ENCODE results near the gene PDE7B.

The PDE7B gene

GRCh38 chr6:136226674-136227377 lies 375.3 kb downstream of the PDE7B start:
- DNase-seq (ENCODE audit: low read depth, low spot score) = no peak

GRCh38 chr6:136228814-136229213 lies 377.3 kb downstream of the PDE7B start:
- DNase-seq (ENCODE audit: low read depth, low spot score) = no peak

DNA sequence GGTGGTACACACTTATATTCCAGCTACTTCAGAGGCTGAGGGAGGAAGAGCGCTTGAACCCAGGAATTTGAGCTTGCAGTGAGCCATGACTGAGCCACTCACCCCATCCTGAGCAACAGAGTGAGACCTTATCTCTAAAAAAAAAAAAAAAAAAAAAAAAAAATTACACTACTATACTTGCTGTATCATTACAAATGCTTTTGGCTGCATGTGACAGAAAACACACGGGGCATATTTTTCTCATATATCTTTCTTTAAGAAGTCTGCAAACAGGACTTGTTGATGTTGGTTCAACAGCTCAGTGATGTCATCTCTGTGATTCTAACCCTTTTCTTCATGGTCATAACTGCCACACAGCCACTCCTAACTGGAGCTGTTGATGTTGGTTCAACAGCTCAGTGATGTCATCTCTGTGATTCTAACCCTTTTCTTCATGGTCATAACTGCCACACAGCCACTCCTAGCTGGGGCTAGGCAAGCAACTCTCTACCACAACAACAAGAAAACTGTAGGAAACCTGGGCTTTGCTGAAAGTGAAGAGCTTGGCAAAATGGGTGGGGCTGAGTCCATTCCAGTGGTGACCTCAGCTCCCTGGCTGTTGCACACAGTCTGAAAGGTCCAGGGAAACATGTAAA lies 378.8 kb downstream of the PDE7B start:
- no peak for DNase-seq (ENCODE audit: low read depth, low spot score)

DNA sequence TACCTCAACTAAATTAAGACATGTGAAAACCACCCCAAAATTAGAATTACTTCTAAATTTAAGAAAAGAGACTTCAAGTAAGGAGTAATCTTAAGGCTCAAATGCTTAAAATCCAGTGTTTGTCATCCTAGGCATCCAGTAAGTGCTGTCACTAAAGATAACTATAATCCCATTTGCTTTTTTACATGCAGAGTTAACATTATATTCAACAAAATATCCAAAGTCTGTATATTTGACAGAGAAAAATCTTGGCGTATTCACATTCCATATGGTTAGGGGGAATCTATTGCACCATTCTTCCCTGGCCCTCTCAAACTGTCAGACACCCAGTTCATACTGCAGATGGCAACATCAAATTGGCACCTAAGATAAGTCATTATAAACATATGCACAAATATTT lies 381.2 kb downstream of the PDE7B start:
- DNase-seq (ENCODE audit: low read depth, low spot score) = no peak

DNA sequence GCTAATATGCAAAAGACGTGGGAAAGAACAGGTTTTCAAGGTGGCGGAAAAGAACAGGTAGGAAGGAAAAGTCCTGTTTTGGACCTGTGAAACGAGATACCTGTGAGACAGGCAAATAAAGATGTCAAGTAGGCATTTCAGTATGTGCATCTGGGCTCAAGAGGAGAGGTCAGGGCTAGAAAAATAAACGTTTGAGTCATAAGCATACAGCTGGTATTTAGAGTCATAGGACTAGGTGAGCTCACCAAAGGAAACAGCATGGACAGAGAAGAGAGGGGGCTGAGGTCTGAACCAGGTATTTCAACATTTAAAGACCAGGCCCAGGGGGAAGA lies 383.7 kb downstream of the PDE7B start:
- no peak for DNase-seq (ENCODE audit: low read depth, low spot score)

DNA sequence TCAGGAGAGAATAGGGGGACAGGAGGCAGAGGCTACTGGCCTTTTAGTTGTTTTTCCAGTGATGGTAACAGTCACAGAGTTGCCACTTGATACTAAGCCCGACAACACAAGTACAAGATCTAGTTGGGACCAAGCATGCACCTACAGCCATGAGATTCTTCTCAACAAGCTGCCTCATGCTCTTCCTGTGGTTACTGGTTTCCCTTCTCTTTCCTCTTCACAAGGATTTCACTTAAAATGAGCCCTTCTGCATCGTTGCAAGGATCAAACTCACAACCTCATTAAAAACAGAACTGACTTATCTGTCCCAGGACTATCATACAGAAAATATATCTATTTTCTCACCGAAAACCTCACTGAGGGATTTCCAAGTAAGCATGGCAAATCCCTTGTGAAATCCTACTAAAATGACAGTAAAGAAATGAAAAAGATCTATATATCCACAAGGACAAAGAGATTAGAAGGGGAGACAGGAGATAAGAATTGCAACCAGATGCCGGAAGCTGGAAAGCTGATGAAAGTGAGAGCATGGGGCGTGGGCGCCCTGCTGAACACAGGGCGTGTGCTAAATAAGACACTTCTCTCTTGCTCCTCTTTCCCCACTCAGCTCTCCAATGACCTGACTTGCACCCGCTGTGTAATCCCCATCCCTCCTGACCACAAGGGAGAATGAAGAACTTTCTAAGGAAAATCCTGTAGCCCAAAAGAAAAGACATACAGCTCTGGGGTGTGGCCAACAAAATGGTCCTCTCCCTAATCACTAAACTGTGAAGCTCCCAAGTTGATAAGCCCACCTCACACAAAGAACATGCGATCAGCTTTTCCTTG lies 385.2 kb downstream of the PDE7B start:
- DNase-seq (ENCODE audit: low read depth, low spot score) = no peak

GRCh38 chr6:136244061-136244616 lies 392.6 kb downstream of the PDE7B start:
- DNase-seq (ENCODE audit: low read depth, low spot score) = no peak
